GM18951 (cell line): Measurements from ENCODE around the gene CEP350.

Source experiments
- POLR2A ChIP-seq: IDR thresholded peaks from 4 replicates; pipeline ENCODE4 v1.6.1; 2011; ENCODE audit warnings: mild to moderate bottlenecking; ENCODE audit not compliant: insufficient read length, insufficient read depth; ENCODE audit errors: extremely low read depth
- in situ Hi-C: fragments of 300-500 bp; cut with MboI; formaldehyde crosslinking; loops from one replicate; pipeline ENCODE4 v1.12.0; 2022; ENCODE audit warnings: low sequenced_read_pairs, mixed read lengths, inconsistent platforms; ENCODE audit not compliant: unreplicated experiment

The CEP350 gene

GRCh38 chr1:179966551-179966950, 11.9 kb downstream of the CEP350 start:
- in situ Hi-C loops = no loop called here

DNA sequence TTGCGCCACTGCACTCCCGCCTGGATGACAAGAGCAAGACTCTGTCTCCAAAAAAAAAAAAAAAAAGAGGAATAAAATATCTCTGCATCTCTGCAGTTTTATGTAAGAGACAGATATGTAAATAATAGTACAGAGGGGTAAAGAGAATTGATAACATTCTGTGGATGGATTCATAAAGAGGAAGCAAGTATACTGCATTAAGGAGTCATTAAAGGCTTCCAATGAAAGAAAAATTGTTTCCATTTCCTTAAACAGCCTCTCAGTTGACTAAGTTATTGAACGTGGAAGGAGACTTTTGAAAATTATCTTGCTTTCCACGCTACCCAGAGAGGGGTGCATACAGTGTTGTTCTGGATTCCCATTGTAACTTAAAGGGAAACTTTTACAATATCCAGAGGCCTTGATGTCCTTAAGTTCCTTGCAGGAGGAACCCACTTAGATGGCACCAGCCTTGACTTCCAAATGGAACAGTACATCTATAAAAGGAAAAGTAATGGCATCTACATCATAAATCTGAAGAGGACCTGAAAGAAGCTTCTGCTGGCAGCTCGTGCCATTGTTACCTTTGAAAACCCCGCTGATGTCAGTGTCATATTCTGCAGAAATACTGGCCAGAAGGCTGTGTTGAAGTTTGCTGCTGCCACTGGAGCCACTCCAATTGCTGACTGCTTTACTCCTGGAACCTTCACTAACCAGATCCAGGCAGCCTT, 13.8 kb downstream of the CEP350 start:
- in situ Hi-C loops = no loop called here

More at GRCh38 chr1:179966551-179966950, 11.9 kb downstream of the CEP350 start:
- TF ChIP-seq POLR2A = no peak

DNA sequence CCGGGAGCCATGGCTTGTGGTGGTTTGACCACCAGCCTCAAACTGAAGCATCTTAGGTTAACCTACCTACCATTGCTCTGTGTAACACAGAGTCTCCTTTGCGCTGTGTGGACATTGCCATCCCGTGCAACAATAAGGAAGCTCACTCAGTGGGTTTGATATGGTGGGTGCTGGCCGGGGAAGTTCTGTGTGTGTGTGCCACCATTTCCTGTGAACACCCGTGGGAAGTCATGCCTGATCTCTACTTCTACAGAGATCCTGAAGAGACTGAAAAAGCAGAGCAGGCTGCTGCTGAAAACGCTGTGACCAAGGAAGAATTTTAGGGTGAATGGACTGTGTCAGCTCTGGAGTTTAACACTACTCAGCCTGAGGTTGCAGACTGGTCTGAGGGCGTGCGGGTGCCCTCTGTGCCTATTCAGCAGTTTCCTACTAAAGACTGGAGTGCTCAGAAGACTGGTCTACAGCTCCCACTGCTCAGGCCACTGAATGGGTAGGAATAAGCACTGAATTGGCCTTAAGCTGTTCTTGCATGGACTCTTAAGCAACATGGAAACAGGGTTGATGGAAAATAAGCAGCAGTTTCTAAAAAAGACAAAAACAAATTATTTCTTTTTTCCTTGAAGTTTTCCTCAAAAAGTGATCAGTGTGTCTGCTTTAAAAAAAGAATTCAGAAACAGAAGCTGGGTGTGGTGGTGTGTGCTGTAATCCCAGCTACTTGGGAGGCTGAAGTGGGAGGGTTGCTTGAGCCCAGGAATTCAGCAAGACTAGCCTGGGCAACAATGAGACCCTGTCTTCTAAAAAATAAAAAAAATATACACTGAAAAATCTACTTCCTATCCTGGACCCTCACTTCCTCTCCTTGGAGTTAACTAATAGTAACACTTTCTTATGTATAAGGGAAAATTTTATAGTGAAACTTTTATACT, 14.6 kb downstream of the CEP350 start:
- in situ Hi-C loops = no loop called here
- TF ChIP-seq POLR2A = no peak

More for the DNA sequence above, 13.8 kb downstream of the CEP350 start:
- TF ChIP-seq POLR2A = no peak

DNA sequence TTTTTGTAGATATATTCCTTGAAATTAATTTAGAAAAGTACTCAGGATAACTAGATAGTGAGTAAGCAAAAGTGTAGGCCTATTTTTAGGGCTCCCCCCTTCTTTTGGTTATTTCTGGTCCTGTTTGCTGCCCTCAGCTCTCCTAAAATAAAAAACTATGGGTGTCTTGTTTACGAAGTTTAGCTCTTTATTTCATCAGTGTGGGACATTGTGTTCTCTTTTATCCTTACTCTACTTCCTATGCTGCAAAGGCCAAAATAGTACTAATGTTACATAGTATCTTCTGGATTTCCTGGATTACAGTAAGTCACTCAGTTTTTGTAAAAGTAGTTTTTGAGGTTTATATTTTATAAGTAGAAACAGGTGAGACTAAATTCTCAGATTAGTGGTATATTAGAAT, 15.4 kb downstream of the CEP350 start:
- TF ChIP-seq POLR2A = no peak
- in situ Hi-C loops = no loop called here

GRCh38 chr1:179971563-179972496, 17.2 kb downstream of the CEP350 start:
- in situ Hi-C loops = no loop called here
- TF ChIP-seq POLR2A = no peak

DNA sequence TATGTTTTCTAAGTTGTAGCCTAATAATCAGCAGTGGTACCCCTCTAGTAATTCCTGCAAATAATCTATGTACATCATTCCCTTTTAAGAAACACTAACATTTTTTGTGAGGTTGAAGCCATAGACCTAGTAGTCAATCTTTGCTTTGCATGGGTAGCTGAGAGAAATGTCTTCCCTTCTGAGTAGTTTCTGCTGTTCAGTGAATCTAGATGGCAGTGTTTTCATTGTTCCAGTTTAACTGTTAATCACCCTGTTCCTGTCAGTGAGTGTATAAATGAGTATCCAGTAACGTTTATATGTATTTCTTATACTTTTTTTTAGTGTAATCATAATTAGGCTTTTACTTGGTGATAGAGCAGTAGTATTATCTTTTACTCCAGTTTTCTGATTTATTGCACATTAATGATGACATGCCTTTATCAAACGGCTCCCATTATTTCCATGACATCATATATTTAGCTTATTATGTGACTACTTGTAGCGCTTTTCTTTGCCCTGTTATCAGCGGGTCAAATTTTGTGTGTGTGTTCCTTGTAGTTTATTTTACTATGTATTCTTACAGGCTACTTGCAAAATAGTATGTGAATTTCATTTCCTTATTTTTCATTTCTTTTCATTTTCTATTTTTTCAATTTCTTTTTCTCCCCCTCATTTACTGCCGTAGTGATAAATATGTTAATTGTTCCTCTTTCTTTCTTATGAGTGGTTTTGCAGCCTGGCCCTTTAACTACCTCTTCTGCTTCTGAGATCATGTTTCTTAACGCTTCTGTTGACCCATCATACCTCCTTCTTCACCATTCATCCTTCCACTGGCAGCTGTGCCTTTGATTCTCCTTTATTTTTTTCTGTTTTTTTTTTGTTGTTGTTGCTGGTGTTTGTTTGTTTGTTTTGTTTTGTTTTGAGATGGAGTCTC, 18.8 kb downstream of the CEP350 start:
- in situ Hi-C loops = no loop called here

DNA sequence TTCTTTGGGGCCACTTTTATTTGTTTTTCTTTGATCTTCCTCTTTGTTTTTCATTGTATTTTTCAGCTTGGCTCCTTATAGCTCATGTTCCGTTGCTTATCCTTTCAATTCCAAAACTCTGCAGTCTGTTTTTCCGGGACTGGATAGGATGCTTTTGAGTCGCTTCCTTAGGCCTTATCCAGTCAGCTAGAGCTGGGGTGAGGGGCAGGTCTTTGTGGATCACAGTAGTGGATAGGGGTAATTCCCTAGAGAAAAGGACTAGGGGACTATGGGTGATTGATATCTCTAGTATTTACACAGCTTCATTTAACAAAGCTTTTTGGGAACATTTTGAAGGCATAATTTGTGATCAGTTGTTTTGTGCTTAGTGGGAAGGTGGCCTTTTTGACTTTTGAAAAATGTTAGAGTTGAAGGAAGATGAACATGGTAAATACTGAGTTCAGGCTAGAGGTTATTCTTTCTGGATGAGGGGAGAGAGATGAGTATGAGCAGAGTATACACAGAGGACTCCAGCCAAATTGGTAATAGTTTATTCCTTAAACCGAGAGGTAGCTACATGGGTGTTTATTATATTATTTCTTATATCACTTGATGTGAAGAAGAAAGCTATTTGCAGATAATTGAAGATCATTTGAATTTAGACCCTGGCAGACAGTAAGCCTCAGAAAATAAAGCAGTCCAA, 22.5 kb downstream of the CEP350 start:
- no peak for TF ChIP-seq POLR2A
- in situ Hi-C loops = no loop called here

More for the DNA sequence above, 18.8 kb downstream of the CEP350 start:
- TF ChIP-seq POLR2A = no peak

DNA sequence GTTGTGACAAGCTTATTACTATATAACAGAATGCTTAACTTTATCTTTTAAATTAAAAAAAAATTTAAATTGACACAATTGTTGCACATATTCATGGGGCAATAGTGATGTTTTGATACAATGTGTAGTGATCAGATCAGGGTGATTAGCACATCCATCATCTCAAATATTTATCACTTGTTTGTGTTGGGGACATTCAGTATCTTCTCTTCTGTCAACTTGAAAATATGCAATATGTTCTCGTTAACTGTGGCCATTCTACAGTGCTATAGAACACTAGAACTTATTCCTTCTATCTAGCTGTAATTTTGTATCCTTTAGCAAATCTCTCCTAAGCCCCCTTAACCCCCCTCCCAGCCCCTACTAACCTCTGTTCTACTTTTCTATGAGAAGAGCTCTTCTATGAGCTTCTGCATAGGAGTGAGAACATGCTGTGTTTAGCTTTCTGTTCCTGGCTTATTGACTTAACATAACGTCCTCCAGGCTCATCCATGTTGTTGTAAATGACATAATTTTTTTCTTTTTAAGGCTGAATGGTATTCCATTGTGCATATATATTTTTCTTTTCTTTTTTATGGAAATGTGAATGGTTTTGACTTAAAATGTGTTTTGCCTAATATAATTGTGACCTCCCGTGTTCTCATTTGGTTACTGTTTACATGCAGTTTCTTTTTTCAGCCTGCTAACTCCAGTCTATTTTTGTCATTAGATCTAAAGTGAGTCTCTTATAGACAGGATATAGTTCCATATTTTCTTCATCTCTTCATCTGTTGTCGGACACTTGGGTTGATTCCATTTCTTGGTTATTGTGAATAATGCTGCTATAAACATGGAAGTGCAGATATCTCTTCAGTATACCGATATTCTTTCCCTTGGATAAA, 23.8 kb downstream of the CEP350 start:
- TF ChIP-seq POLR2A = no peak
- in situ Hi-C loops = no loop called here

- no peak for TF ChIP-seq POLR2A
- in situ Hi-C loops = no loop called here
These were observed 29.5 kb downstream of the CEP350 start for GRCh38 chr1:179984101-179984500.

- in situ Hi-C loops = no loop called here
- TF ChIP-seq POLR2A = no peak
These were observed 30.3 kb downstream of the CEP350 start for GRCh38 chr1:179984942-179985341.
